Measurements from ENCODE around the gene CAMK1G.

CAMK1G gene

DNA sequence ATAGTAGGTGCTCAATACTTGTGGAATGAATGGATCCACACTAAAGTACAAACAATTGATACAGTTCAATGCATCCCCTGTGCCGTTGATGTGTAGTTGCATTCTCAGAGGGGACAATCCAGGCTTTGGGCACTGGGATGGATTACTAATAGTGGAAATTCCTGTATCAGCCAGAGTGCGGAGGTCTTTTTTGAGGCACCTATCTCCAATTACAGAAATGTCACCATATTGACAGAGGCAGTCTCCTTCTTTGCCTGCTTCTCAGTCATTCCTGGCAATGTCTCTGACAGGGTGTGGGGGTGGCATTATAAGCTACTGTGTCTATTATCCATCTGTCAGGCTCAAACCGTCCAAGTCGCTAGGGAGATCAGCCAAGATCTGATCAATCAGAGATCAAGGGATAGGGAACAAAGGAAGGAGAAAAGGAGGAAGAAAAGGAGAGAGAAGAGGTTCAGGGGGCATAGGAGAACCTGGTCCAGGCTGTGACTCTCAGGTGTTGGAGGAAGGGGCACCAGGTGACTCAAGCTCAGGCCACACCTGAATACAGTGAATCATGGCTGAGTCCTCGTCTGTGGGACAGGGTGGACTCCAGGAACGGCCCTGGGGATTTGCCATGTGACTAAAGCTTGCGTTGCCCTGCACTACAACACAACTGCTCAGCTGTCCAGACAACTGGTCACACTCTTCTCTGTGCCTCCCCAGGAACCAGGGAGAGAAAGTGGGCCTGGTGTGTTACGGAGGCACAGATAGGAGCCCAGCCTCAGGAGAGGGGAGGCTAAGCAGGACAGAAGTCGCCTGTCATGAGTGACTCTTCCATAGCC is 72.1 kb downstream of the CAMK1G start:
- no peak for TF ChIP-seq ZNF274 (IDR thresholded peaks at IDR 0.05; ENCODE audit: low read depth, low read length)
- no peak overlapping the region for H3K4me3 ChIP-seq (ENCODE audit: low read length)

DNA sequence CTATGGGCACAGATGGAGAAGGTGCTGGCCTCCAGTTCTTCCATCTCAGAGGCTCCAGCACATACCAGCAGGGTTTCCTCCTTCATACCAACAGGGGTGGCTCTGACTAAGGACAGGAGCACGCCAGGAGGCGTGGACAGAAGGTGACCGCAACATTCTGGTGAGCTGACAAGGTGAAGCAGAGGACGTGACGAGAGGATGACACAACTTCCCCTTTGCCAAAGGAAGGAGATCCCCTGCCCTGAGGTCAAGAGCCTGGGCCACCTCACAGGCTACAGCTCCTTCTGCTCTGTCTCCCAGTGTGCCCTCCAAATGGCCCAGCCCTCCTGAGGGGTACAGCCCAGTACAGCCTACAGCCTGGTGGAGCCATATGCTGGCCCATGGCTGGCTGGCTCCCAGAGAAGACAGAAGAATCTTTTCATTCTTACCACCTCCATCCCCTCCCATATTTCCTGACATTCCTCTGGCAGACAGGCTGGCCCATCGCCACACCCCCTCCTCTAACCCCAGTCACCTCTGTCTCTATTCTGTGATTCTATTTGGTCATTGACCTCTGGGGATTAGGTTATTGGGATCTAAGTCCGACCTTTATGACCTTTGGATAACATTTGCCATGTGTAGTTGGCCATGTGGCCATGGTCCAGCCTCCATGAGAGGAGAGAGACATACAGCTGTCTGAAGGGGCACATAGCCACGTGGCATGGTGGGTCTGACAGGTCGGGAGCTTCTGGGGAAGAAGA is 73.8 kb downstream of the CAMK1G start:
- H3K4me3 ChIP-seq (ENCODE audit: low read length) = no peak overlapping the region
- no peak for TF ChIP-seq ZNF274 (IDR thresholded peaks at IDR 0.05; ENCODE audit: low read depth, low read length)

DNA sequence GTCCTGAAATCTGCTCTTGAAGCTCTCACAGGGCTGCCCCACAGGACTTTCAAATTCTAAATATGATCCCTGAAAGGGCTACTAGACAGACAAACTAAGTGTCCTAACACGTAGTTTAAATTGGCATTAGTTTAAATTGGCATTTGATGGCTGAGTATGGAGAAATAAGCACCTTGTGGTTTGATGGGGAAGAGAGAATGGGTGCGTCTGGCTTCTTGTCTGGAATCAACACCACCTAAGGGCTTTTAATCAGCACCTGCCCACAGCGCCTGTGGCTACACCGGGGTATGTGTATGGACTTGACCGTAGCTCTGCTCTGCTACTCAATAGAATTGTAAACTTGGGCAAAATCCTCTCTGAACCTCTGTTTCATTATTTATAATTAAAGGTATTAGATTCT is 74.4 kb downstream of the CAMK1G start:
- no peak for TF ChIP-seq ZNF274 (IDR thresholded peaks at IDR 0.05; ENCODE audit: low read depth, low read length)

DNA sequence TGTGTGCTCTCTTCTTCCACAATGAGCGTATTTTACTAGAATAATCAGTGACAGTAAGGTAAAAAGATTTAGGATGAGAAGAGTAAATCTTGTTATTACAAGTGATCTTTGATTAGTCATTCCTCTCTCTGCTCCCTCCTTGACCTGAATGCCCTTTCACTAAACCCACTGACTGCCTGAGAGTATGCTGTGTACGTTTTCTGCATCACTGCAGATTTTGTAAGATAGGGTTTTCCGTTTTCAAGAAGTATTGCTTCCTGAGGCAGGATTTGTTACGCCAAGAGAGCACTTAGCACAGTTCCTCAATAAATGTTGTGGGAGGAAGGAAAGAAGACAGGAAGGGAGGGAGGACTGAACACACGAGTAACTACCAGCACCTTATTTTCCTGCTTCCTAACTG is 76.4 kb downstream of the CAMK1G start:
- no peak for TF ChIP-seq ZNF274 (IDR thresholded peaks at IDR 0.05; ENCODE audit: low read depth, low read length)
- no peak overlapping the region for H3K4me3 ChIP-seq (ENCODE audit: low read length)

More for the DNA sequence above, 74.4 kb downstream of the CAMK1G start:
- H3K4me3 ChIP-seq (ENCODE audit: low read length) = no peak overlapping the region

- TF ChIP-seq ZNF274 (IDR thresholded peaks at IDR 0.05; ENCODE audit: low read depth, low read length) = no peak
- no peak overlapping the region for H3K4me3 ChIP-seq (ENCODE audit: low read length)
Observed at GRCh38 chr1:209661071-209661470, 77.6 kb downstream of the CAMK1G start.

DNA sequence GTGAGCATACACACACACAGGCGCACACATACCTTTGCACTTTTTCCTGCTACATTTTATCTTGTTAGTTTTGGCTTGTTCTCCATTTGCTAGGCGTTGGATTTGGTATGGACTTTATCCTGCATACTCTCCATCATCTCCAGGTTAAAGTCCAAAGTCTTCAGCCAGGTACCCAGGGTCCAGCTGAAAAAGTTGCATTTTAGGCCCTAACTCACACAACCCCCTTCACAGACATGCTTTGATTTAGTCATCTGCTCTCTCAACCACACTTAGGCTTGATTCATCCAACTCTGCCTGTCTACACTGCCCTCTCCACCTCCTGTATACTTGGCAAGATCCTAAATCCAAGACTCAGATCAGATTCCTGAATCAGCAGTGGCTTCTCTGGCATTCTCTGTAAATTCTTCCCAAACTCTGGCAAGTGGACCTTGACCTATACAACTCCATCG is 79.4 kb downstream of the CAMK1G start:
- TF ChIP-seq ZNF274 (IDR thresholded peaks at IDR 0.05; ENCODE audit: low read depth, low read length) = no peak
- no peak overlapping the region for H3K4me3 ChIP-seq (ENCODE audit: low read length)
